Measurements from ENCODE around the gene CSF2.

- TF ChIP-seq CTCF (conservative IDR thresholded peaks at IDR 0.05; ENCODE audit: low read length) (no peak), EZH2phosphoT487 (IDR thresholded peaks at IDR 0.05; ENCODE audit: borderline replicate concordance) (no peak)
Observed at GRCh38 chr5:132067451-132067850, 6.1 kb upstream of the CSF2 start.
